OCI-LY3 (cell line): ENCODE measurements around the gene TNNT3.

Source experiments
- EZH2phosphoT487 ChIP-seq: fragments of 200-600 bp; shearing (Covaris generic); IDR thresholded peaks from 2 replicates; pipeline ENCODE4 v1.6.1; 2018; ENCODE audit warnings: antibody characterized with exemption, mixed run types, low read depth
- TF ChIP-seq, protein P1 (sequence below): fragments of 200-600, 300-600 bp; sonication (generic); IDR thresholded peaks from 2 replicates; pipeline ENCODE4 v1.5.1; 2014; ENCODE audit warnings: antibody characterized with exemption, low read length, low read depth

DNA sequence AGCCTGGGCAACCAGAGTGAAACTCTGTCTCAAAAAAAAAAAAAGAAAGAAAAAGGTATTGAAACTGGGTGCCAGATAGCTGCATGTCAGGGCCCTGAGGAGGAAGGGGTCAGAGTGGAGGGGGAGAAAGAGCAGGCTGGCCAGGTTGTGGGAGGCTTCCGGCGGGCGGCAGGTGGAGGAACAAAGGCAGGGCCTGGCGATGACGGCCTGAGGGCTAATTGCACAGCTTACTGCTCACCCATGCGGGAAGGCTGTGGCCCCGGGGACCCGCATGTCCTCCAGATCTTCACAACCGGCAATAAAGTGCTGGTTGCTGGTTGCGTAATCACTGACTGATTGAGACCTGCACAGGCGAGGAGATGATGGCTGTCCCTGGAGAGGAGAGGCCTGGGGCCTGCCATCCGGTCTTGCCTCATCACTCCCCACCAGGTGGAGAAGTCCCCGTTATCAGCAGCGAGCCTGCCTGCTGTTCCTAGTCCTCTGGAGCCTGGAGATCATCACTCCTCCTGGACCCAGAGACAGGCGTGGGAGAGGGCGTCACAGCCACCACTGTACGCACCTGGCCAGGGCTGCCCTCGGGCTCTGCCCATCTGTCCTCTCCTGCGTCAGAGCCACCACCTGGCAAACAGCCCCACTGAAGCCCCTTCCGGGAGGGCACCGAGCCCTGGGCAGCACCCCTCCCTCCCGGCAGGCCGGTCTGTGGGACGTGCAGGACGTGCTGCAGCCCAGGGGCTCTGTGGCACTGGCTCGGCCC lies 59.4 kb downstream of the TNNT3 start:
- TF ChIP-seq, protein P1, sequence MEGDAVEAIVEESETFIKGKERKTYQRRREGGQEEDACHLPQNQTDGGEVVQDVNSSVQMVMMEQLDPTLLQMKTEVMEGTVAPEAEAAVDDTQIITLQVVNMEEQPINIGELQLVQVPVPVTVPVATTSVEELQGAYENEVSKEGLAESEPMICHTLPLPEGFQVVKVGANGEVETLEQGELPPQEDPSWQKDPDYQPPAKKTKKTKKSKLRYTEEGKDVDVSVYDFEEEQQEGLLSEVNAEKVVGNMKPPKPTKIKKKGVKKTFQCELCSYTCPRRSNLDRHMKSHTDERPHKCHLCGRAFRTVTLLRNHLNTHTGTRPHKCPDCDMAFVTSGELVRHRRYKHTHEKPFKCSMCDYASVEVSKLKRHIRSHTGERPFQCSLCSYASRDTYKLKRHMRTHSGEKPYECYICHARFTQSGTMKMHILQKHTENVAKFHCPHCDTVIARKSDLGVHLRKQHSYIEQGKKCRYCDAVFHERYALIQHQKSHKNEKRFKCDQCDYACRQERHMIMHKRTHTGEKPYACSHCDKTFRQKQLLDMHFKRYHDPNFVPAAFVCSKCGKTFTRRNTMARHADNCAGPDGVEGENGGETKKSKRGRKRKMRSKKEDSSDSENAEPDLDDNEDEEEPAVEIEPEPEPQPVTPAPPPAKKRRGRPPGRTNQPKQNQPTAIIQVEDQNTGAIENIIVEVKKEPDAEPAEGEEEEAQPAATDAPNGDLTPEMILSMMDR: no peak
- no peak for TF ChIP-seq EZH2phosphoT487
